HepG2 (cell line): ENCODE measurements around the gene ARVCF. TPM values are rescaled to one million over a fixed set of nuclear protein-coding genes. Genes with fewer than 3 reads are reported as not detected.
A peak's percentile ranks its signal among the peaks of the same experiment; 100 is the strongest.

Source experiments
- CSRNP1 ChIP-seq: sonication (generic); formaldehyde crosslinking; IDR thresholded peaks from 2 replicates; pipeline ENCODE4 v1.8.1; 2023; ENCODE audit warnings: mild to moderate bottlenecking, missing genetic modification reagents
- DPF2 ChIP-seq: sonication (generic); formaldehyde crosslinking; IDR thresholded peaks from 2 replicates; pipeline ENCODE4 v1.4.0; 2020; ENCODE audit warnings: mild to moderate bottlenecking, low read depth, missing genetic modification reagents, borderline replicate concordance
- ELF1 ChIP-seq: sonication (generic); formaldehyde crosslinking; IDR thresholded peaks from 2 replicates; pipeline ENCODE4 v1.4.0; 2020; ENCODE audit warnings: missing genetic modification reagents
- FOXK2 ChIP-seq: fragments of 450-650 bp; IDR thresholded peaks from 2 replicates; pipeline ENCODE4 v1.6.1; 2016
- FOXP1 ChIP-seq, 2 experiments: fragments of 450-650 bp in 1 of 2; IDR thresholded peaks; 2 replicates each; pipeline ENCODE4 v1.6.1; 2017 to 2018; ENCODE audit warnings: antibody characterized with exemption in 1 of 2
- HMG20B ChIP-seq: conservative IDR thresholded peaks from 2 replicates; pipeline ENCODE4 v1.6.1; 2016; ENCODE audit warnings: missing genetic modification reagents, missing compliant biosample characterization
- IKZF4 ChIP-seq: sonication (generic); formaldehyde crosslinking; IDR thresholded peaks from 2 replicates; pipeline ENCODE4 v1.5.1; 2020; ENCODE audit warnings: borderline replicate concordance, mild to moderate bottlenecking, low read depth, missing genetic modification reagents; ENCODE audit errors: not compliant biosample characterization
- MIXL1 ChIP-seq: IDR thresholded peaks from 2 replicates; pipeline ENCODE4 v1.6.1; 2016
- POLR2A ChIP-seq, 2 experiments: IDR thresholded peaks; 2 replicates each; pipeline ENCODE4 v1.6.1; 2011; ENCODE audit warnings: low read depth in 2 of 2, low read length in 2 of 2, mild to moderate bottlenecking in 1 of 2, moderate library complexity in 1 of 2; ENCODE audit not compliant: insufficient read depth in 1 of 2
- RFX5 ChIP-seq: IDR thresholded peaks from 2 replicates; pipeline ENCODE4 v1.6.1; 2011; ENCODE audit warnings: low read depth, low read length, improper control_type of control experiment
- SMYD3 ChIP-seq: sonication (generic); formaldehyde crosslinking; IDR thresholded peaks from 2 replicates; pipeline ENCODE4 v1.8.1; 2023; ENCODE audit warnings: mild to moderate bottlenecking, missing genetic modification reagents
- SPEN ChIP-seq: sonication (generic); formaldehyde crosslinking; IDR thresholded peaks from 2 replicates; pipeline ENCODE4 v1.5.1; 2020; ENCODE audit warnings: low read depth, mild to moderate bottlenecking, missing genetic modification reagents
- SRSF9 ChIP-seq: fragments of 200-400 bp; formaldehyde crosslinking; IDR thresholded peaks from 2 replicates; pipeline ENCODE4 v1.6.1; 2018; ENCODE audit warnings: borderline replicate concordance, mild to moderate bottlenecking, low read depth, low read length; ENCODE audit not compliant: insufficient read depth, poor library complexity, severe bottlenecking
- U2AF2 ChIP-seq: fragments of 200-400 bp; formaldehyde crosslinking; IDR thresholded peaks from 2 replicates; pipeline ENCODE4 v1.6.1; 2017; ENCODE audit warnings: low read depth, mild to moderate bottlenecking, low read length
- ZFP36 ChIP-seq: fragments of 150-350 bp; IDR thresholded peaks from 2 replicates; pipeline ENCODE4 v1.6.1; 2018; ENCODE audit warnings: borderline replicate concordance, low read length, low read depth; ENCODE audit not compliant: partially characterized antibody
- ZKSCAN5 ChIP-seq: sonication (generic); formaldehyde crosslinking; IDR thresholded peaks from 2 replicates; pipeline ENCODE4 v1.5.1; 2020; ENCODE audit warnings: mild to moderate bottlenecking, missing genetic modification reagents
- ZNF343 ChIP-seq: sonication (generic); formaldehyde crosslinking; IDR thresholded peaks from 2 replicates; pipeline ENCODE4 v1.4.0; 2020; ENCODE audit warnings: mild to moderate bottlenecking, missing genetic modification reagents
- ZNF350 ChIP-seq: sonication (generic); formaldehyde crosslinking; IDR thresholded peaks from 2 replicates; pipeline ENCODE4 v1.4.0; 2020; ENCODE audit warnings: mild to moderate bottlenecking, low read depth, missing genetic modification reagents, borderline replicate concordance
- ZNF543 ChIP-seq: sonication (generic); formaldehyde crosslinking; IDR thresholded peaks from 2 replicates; pipeline ENCODE4 v1.4.0; 2020; ENCODE audit warnings: mild to moderate bottlenecking, missing genetic modification reagents
- ZNF549 ChIP-seq: sonication (generic); formaldehyde crosslinking; IDR thresholded peaks from 2 replicates; pipeline ENCODE4 v1.5.0; 2020; ENCODE audit warnings: missing genetic modification reagents
- ZNF619 ChIP-seq: sonication (generic); formaldehyde crosslinking; IDR thresholded peaks from 2 replicates; pipeline ENCODE4 v1.4.0; 2020; ENCODE audit warnings: mild to moderate bottlenecking, missing genetic modification reagents
- polyA plus RNA-seq, 8 experiments: library from polyadenylated mRNA; depleted of rRNA in 3 of 8; stranded (reverse) in 7 of 8; unstranded in 1 of 8; fragments of >200 nt; fragmentation: Illumina TruSeq in 4 of 8; extraction: Trizol in 4 of 8; gene quantifications; 2 replicates each; pipeline versions ENCODE4 v1.2.1 to v1.2.3, GENCODE V29; 2011 to 2016; ENCODE audit warnings: low read depth in 4 of 8, missing spikeins in 1 of 8, mixed read lengths in 1 of 8; ENCODE audit not compliant: insufficient read depth in 1 of 8
- total RNA-seq, 5 experiments: library from RNA; depleted of rRNA; stranded (reverse); fragments of >200 nt; fragmentation: Illumina TruSeq; extraction: Trizol; gene quantifications; 2 replicates each; pipeline ENCODE4 v1.2.3, GENCODE V29; 2016; ENCODE audit warnings: low read depth in 1 of 5
- TF ChIP-seq, protein P1 (sequence below): sonication (generic); formaldehyde crosslinking; IDR thresholded peaks from 2 replicates; pipeline ENCODE4 v1.4.0; 2020; ENCODE audit warnings: missing genetic modification reagents, borderline replicate concordance
- TF ChIP-seq, protein P2 (sequence below): sonication (generic); formaldehyde crosslinking; IDR thresholded peaks from 2 replicates; pipeline ENCODE4 v1.9.0; 2021; ENCODE audit warnings: missing genetic modification reagents, mild to moderate bottlenecking, borderline replicate concordance
- TF ChIP-seq, protein P3 (sequence below): sonication (generic); formaldehyde crosslinking; IDR thresholded peaks from 2 replicates; pipeline ENCODE4 v1.8.0; 2022; ENCODE audit warnings: low read depth, missing genetic modification reagents

Gene ARVCF
- total and polyA plus RNA-seq, 2 of the 13 experiments (the other 11 are each of a cell fraction or from before 2014, with no cell fraction given): 16.4 to 17.7 TPM

GRCh38 chr22:19942157-19943081 lies 74.2 kb downstream of the ARVCF start (continued):
- TF ChIP-seq ZFP36: no peak
- no peak; a peak in 1 of 4 replicates for TF ChIP-seq POLR2A (IDR thresholded peaks at IDR 0.05; ENCODE audit: insufficient read depth in 1 of 2, low read depth in 2 of 2, low read length in 2 of 2)
- TF ChIP-seq IKZF4 (CRISPR knock-in tag): no peak
- TF ChIP-seq ZNF543 (CRISPR knock-in tag): no peak
- no peak for TF ChIP-seq U2AF2
- TF ChIP-seq HMG20B: no peak
- TF ChIP-seq ZNF619 (CRISPR knock-in tag): no peak
- no peak for TF ChIP-seq CSRNP1
- TF ChIP-seq FOXK2: no peak
- TF ChIP-seq DPF2: no peak
- no peak for TF ChIP-seq FOXP1 (IDR thresholded peaks at IDR 0.05)
- TF ChIP-seq FOXP1 (CRISPR knock-in tag; IDR thresholded peaks at IDR 0.05): no peak
- TF ChIP-seq, protein P1, sequence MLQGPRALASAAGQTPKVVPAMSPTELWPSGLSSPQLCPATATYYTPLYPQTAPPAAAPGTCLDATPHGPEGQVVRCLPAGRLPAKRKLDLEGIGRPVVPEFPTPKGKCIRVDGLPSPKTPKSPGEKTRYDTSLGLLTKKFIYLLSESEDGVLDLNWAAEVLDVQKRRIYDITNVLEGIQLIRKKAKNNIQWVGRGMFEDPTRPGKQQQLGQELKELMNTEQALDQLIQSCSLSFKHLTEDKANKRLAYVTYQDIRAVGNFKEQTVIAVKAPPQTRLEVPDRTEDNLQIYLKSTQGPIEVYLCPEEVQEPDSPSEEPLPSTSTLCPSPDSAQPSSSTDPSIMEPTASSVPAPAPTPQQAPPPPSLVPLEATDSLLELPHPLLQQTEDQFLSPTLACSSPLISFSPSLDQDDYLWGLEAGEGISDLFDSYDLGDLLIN (CRISPR knock-in tag): no peak
- no peak for TF ChIP-seq MIXL1 (CRISPR knock-in tag)
- TF ChIP-seq SPEN: no peak
- peak; percentile 94 for TF ChIP-seq RFX5
- no peak for TF ChIP-seq SRSF9
- TF ChIP-seq ZNF549 (CRISPR knock-in tag): no peak
- no peak for TF ChIP-seq ELF1
- no peak; the same call in 1 of the 2 replicates for TF ChIP-seq ZNF350 (CRISPR knock-in tag)
- TF ChIP-seq, protein P2, sequence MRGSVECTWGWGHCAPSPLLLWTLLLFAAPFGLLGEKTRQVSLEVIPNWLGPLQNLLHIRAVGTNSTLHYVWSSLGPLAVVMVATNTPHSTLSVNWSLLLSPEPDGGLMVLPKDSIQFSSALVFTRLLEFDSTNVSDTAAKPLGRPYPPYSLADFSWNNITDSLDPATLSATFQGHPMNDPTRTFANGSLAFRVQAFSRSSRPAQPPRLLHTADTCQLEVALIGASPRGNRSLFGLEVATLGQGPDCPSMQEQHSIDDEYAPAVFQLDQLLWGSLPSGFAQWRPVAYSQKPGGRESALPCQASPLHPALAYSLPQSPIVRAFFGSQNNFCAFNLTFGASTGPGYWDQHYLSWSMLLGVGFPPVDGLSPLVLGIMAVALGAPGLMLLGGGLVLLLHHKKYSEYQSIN (CRISPR knock-in tag): no peak
- no peak for TF ChIP-seq ZKSCAN5 (CRISPR knock-in tag)
- no peak for TF ChIP-seq ZNF343 (CRISPR knock-in tag)
- TF ChIP-seq SMYD3 (CRISPR knock-in tag): no peak
- TF ChIP-seq, protein P3, sequence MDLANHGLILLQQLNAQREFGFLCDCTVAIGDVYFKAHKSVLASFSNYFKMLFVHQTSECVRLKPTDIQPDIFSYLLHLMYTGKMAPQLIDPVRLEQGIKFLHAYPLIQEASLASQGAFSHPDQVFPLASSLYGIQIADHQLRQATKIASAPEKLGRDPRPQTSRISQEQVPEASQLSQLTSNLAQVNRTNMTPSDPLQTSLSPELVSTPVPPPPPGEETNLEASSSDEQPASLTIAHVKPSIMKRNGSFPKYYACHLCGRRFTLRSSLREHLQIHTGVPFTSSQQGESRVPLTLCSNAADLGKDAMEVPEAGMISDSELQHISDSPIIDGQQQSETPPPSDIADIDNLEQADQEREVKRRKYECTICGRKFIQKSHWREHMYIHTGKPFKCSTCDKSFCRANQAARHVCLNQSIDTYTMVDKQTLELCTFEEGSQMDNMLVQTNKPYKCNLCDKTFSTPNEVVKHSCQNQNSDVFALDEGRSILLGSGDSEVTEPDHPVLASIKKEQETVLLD (CRISPR knock-in tag): no peak
